Heart left ventricle (tissue), 13 donors: Measurements from ENCODE around the gene FLII.

Experiments used
- CTCF ChIP-seq, 12 donors: fragments of 200-600 bp; sonication (generic) in 4 of 12; IDR thresholded peaks; one replicate each; pipeline versions ENCODE4 v1.5.0 to v1.8.0; 2018 to 2022; ENCODE audit warnings: antibody characterized with exemption in 12 of 12, mild to moderate bottlenecking in 5 of 12
- POLR2A ChIP-seq, 2 donors: fragments of 450-650 bp; IDR thresholded peaks; one replicate each; pipeline ENCODE4 v1.6.1; 2017; ENCODE audit warnings: antibody characterized with exemption in 2 of 2, mild to moderate bottlenecking in 2 of 2, moderate library complexity in 2 of 2
- donor health status: ischemic (EF 13 %, LVEDD 7.1; RV severe dilation, severe dysfunction).
- donor health status: DM: no; HTN: yes; CAD: no.
- donor health status: DM: no; HTN: no; CAD: no.
- donor health status: ischemic (EF 25% LVEDD 6.9; RV normal size, moderate dysfunction).
- donor health status: ischemic (EF 25% LVEDD 5.7; RV mildly dilated, moderate dysfunction).
- donor health status: ischemic (EF 35%, LVEDD 5.7; RV mildly dilated, moderate dysfunction).
- donor health status: nonischemic (EF 11% LVEDD 7.7; RV severe dilation, severe dysfunction).
- donor health status: DM: yes; HTN: yes; CAD: no.
- donor health status: PGD.
- donor health status: ischemic (EF 29% LVEDD 5.4; RV normal size, mild dysfunction).
- donor health status: nonischemic (EF 23%, LVEDD 6.1; RV moderate dilation, normal function).

- TF ChIP-seq POLR2A (IDR thresholded peaks at IDR 0.05) (peak in 1 of 2 donors; percentile 12), CTCF (IDR thresholded peaks at IDR 0.05) (no peak)
These were observed 32.8 kb downstream of the FLII start for GRCh38 chr17:18225642-18226283.
